T-helper 1 cell treated with Interleukin-12 subunit alpha and Interleukin-12 subunit beta and Interleukin-4 antibody, amounts not matched to agents 30 μg/mL and 1 μg/mL, for 36 hours (primary cell): Measurements from ENCODE around the gene ZC3H18.

Experiments used
- H3K27ac Mint-ChIP-seq: one replicate; pipeline ENCODE4 v1.8.0; 2021; ENCODE audit warnings: mild to moderate bottlenecking, mixed read lengths
- H3K27me3 Mint-ChIP-seq: one replicate; pipeline ENCODE4 v1.8.0; 2021; ENCODE audit warnings: low read depth, mixed read lengths
- H3K36me3 Mint-ChIP-seq: one replicate; pipeline ENCODE4 v1.8.0; 2021; ENCODE audit warnings: low read depth, mixed read lengths
- H3K4me1 Mint-ChIP-seq: one replicate; pipeline ENCODE4 v1.8.0; 2021; ENCODE audit warnings: low read depth, mixed read lengths
- H3K4me3 Mint-ChIP-seq: one replicate; pipeline ENCODE4 v1.8.0; 2021; ENCODE audit warnings: mild to moderate bottlenecking, moderate library complexity, mixed read lengths
- H3K9me3 Mint-ChIP-seq: one replicate; pipeline ENCODE4 v1.8.0; 2021; ENCODE audit warnings: mixed read lengths

The ZC3H18 gene

DNA sequence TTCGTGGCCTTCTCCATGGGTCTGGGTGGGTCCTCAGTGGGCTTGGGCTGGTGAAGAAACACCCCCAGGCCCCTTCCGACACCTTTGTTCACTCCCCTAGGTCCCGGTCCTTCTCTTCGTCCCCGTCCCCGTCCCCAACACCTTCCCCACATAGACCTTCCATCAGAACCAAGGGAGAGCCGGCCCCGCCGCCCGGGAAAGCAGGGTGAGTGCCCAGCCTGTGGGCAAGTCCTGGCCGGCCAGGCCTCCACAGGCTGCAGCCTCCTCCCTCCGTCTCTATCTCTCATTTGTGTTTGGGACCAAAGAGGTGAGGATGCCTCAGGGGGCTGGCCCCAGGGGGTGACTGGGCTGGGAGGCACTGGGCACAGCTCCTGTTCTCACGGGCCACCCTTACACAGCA is 53.7 kb downstream of the ZC3H18 start:
- peaks cover 17% of the 10 kb centered on the region for H3K4me1 Mint-ChIP-seq
- no peaks in the 10 kb centered on the region for H3K9me3 Mint-ChIP-seq
- H3K36me3 Mint-ChIP-seq = peaks cover 23% of the 10 kb centered on the region
- H3K27ac Mint-ChIP-seq = no peak overlapping the region
- no peak overlapping the region for H3K4me3 Mint-ChIP-seq
- H3K27me3 Mint-ChIP-seq = no peaks in the 10 kb centered on the region

DNA sequence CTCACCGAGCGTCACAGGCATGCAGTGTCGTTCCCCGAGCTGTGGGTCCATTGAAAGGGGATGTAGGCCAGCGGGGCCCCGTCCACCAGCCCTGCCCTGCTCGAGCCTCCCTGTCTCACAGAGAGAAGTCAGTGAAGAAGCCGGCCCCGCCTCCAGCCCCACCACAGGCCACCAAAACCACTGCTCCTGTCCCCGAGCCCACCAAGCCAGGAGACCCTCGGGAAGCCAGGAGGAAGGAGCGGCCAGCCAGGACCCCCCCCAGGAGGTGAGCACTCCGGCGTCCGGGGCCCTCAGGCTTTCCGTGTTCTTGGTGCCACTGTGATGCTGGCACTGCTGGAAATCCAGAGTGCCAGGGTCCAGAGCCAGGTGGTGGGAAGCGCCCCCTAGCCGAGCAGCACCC is 54.3 kb downstream of the ZC3H18 start:
- Mint-ChIP-seq H3K27ac (no peak overlapping the region), H3K9me3 (no peaks in the 10 kb centered on the region), H3K4me1 (peaks cover 13% of the 10 kb centered on the region), H3K36me3 (peaks cover 22% of the 10 kb centered on the region), H3K27me3 (no peaks in the 10 kb centered on the region), H3K4me3 (no peak overlapping the region)

DNA sequence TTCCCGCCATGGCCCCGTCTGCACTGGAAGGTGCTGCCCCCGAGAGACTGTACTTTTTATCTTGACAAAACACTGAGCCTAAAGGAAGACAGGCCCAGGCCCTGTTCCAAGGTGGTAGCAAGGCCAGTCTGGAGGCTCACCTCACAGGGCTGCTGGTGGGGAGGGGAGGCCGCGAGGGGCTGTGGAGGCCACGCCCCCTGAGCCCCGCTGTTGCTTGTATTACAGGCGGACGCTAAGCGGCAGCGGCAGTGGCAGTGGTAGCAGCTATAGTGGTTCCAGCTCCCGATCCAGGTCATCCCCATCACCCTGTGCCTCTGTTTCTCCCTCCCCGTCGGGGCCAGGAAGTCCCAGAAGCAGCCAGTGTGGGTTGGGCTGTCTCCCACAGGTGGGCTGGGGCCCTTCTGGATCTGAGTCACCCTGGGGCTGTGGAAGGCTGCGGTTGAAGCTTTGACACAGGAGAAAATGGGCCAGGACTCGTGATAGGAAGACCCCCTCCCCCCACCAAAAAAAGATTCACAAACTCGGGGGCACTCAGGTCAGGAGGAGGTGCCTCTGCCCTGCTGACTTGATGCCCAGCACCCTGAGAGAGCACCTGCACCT is 54.9 kb downstream of the ZC3H18 start:
- Mint-ChIP-seq H3K9me3 (no peaks in the 10 kb centered on the region), H3K27ac (no peak overlapping the region), H3K36me3 (peaks cover 23% of the 10 kb centered on the region), H3K4me3 (no peak overlapping the region), H3K4me1 (peaks cover 7% of the 10 kb centered on the region), H3K27me3 (no peaks in the 10 kb centered on the region)

DNA sequence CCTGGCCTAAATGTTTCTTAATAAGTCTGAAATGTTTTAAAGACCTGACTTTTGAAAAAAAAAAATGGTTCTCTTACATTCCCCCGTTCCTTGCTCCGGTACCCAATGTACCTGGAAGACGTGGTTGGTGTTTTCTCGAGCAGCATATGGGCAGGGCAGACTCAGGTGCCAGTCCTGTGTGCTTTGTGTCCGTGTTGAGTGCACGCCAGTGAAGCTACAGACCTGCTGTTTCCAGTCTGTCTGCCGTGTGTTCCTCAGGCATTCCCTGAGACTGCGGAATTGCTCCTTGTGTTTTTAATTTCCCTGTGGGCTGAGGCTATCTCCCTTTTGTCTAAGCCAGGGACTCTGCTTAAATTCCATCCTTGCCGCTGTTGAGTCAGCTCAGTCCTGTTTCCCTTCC is 56.4 kb downstream of the ZC3H18 start:
- Mint-ChIP-seq H3K4me1 (peaks cover 1% of the 10 kb centered on the region), H3K36me3 (peaks cover 27% of the 10 kb centered on the region), H3K27ac (no peak overlapping the region), H3K9me3 (no peaks in the 10 kb centered on the region), H3K27me3 (no peaks in the 10 kb centered on the region), H3K4me3 (no peak overlapping the region)

DNA sequence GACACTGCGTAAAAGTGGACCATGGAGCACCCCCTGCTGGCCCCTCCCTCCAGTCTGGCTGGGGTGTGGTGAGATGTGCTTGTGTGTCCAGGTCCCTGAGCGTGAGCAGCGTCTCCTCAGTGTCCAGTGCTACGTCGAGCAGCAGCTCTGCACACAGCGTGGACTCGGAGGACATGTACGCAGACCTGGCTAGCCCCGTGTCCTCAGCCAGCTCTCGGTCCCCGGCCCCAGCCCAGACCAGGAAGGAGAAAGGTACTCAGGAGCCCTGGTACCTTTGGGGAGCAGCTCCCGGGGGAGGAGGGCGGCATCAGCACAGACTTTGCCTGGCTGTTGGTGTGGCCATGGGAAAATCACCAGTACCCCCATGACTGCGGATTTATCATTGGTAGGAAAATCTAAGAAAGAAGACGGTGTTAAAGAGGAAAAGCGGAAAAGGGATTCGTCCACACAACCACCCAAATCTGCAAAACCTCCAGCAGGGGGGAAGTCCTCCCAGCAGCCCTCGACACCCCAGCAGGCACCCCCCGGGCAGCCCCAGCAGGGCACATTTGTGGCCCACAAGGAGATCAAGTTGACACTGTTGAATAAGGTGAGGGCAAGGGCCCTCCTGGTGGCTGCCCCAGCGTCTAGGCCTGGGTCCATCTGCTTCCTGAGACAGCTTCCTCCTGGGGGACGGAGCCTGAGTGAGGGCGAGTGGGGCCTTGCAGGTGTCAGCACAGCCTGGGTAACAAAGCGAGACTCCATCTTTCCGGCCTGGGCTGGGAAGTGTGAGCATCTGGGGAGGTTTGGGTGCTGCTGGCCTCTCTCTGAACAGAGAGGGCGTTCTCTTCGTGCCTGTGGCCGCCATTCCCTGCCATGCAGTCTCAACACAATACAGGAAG is 57.6 kb downstream of the ZC3H18 start:
- Mint-ChIP-seq H3K9me3 (no peaks in the 10 kb centered on the region), H3K36me3 (peaks cover 27% of the 10 kb centered on the region), H3K27me3 (no peaks in the 10 kb centered on the region), H3K4me1 (peaks cover 1% of the 10 kb centered on the region), H3K4me3 (no peak overlapping the region), H3K27ac (no peak overlapping the region)

DNA sequence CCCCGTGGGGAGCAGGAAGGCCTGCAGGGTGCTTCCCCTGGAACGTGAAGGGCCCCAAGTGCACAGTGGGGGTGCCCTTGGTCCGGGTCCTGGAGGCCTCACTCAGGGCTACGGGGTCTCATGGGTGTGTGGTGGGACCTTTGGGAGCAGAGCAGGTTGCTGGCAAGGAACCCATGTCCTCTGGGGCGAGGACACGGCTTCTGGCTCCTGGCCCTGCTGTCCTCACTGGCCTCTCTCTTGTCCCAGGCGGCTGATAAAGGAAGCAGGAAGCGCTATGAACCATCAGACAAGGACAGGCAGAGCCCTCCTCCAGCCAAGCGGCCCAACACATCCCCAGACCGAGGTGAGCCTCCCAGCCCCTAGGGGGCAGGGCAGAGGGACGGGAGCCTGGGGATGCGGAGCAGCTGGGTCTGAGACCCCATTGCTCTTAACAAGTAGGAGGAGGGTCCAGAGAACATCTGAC is 58.3 kb downstream of the ZC3H18 start:
- Mint-ChIP-seq H3K4me3 (no peak overlapping the region), H3K27me3 (no peaks in the 10 kb centered on the region), H3K36me3 (peaks cover 21% of the 10 kb centered on the region), H3K4me1 (peaks cover 1% of the 10 kb centered on the region), H3K9me3 (no peaks in the 10 kb centered on the region), H3K27ac (no peak overlapping the region)

DNA sequence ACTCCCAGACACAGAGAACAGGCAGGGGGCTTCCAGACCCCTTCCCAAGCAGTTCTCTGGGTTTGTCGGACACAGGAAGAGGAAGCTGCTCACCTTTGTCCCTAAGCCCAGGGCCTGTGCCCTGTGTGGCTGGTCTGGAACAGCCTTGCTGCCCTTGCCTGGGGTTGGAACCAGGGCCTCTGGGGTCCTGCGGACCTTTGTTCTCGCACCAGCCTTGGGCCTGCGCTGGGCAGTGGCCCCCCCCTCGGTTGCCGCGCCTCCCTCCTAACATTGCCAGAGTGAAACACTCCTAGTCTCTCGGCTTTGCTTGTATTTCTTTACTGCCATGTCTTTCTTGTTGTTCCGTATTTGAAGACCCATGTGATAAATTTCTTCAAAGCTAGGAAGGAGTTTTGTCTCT is 59.6 kb downstream of the ZC3H18 start:
- Mint-ChIP-seq H3K36me3 (peaks cover 21% of the 10 kb centered on the region), H3K4me3 (no peak overlapping the region), H3K27me3 (no peaks in the 10 kb centered on the region), H3K9me3 (no peaks in the 10 kb centered on the region), H3K4me1 (peaks cover 1% of the 10 kb centered on the region), H3K27ac (no peak overlapping the region)

DNA sequence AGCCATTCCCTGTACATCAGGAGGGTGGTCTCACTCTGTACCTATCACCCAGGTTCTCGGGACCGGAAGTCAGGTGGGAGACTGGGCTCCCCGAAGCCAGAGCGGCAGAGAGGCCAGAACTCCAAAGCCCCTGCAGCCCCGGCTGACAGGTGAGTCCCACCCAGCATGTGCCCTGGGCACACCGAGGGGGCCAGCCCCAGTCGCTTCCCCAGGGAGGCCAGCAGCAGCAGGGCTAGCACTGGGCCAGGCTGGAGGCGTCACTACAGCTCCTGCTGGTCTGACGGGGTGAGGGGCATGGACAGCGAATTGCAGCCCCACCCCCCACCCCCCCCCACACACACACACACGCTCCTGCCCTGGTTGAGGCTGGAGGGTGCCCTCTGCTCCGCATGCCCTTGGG is 60.2 kb downstream of the ZC3H18 start:
- Mint-ChIP-seq H3K4me1 (peaks cover 5% of the 10 kb centered on the region), H3K9me3 (no peaks in the 10 kb centered on the region), H3K27me3 (no peaks in the 10 kb centered on the region), H3K4me3 (no peak overlapping the region), H3K27ac (no peak overlapping the region), H3K36me3 (peaks cover 23% of the 10 kb centered on the region)

DNA sequence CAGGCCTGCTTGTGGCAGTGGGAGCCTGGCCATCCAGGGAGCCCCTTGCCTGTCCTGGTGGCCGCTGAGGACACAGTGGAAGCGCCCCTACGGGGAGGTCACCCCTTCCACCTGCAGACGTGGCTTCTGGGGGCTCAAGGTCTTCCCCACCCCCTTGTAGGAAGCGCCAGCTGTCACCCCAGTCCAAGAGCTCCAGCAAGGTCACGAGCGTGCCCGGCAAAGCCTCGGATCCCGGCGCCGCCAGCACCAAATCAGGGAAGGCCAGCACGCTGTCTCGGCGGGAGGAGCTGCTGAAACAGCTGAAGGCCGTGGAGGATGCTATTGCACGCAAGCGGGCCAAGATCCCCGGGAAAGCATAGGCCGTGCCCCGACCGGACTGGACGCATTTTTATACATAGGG is 60.7 kb downstream of the ZC3H18 start:
- no peaks in the 10 kb centered on the region for H3K9me3 Mint-ChIP-seq
- peaks cover 2% of the 10 kb centered on the region for H3K27me3 Mint-ChIP-seq
- H3K4me3 Mint-ChIP-seq = no peak overlapping the region
- peaks cover 24% of the 10 kb centered on the region for H3K36me3 Mint-ChIP-seq
- H3K27ac Mint-ChIP-seq = no peak overlapping the region
- peaks cover 6% of the 10 kb centered on the region for H3K4me1 Mint-ChIP-seq

DNA sequence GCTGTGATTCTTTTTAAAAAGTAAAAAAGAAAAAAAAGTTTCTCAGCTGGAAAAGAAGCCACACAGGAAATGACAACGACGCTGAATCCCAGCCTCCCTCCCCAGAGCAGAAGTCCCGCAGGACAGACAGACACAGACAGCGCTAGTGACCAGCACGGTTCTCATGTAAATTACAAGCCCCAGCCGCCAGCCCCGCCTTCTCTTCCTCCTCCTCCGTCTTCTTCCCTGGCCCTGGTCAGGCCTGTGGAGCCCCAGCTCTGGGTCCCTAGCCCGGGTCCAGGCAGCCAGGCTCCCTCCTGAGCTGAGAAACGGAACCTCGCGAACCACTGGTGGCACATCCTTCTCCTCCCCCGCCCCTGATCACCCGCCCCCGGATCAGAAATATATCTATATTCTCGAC is 61.2 kb downstream of the ZC3H18 start:
- H3K4me3 Mint-ChIP-seq = no peak overlapping the region
- peaks cover 7% of the 10 kb centered on the region for H3K4me1 Mint-ChIP-seq
- peaks cover 4% of the 10 kb centered on the region for H3K27me3 Mint-ChIP-seq
- peaks cover 23% of the 10 kb centered on the region for H3K36me3 Mint-ChIP-seq
- H3K27ac Mint-ChIP-seq = no peak overlapping the region
- H3K9me3 Mint-ChIP-seq = no peaks in the 10 kb centered on the region

DNA sequence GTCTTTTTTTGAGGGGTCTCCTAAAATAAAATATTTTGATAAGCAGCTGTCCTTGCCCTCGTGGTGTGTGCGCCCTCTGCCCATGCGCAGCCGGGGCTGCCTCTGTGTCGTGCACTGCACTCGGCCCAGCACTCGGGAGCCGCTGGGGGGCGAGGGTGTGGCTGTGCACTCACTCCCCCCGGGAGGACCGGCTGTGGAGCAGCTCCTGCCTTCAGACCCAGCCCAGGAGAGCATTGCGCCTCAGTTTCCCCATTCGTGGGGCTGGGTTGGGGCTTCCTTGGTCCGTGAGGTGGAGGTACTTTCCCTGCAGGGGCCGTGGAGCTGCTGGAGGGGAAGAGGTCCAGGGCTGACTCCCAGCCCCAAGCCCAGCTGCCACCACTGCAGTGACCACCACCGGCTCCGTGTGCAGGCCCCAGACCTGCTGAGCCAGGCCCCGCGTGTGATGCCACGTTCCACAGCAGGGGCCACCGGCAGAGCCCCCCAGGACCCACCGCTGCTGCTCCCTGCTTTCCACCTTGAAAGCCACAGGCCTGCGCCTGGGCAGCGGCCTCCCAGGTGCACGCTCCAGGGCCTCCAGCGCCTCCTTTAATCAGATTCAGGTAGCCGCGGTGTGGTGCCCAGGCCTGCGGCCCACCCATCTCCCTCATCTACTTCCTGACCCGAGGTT is 61.9 kb downstream of the ZC3H18 start:
- Mint-ChIP-seq H3K36me3 (peaks cover 18% of the 10 kb centered on the region), H3K9me3 (no peaks in the 10 kb centered on the region), H3K4me1 (peaks cover 7% of the 10 kb centered on the region), H3K4me3 (no peak overlapping the region), H3K27me3 (peaks cover 5% of the 10 kb centered on the region), H3K27ac (no peak overlapping the region)

DNA sequence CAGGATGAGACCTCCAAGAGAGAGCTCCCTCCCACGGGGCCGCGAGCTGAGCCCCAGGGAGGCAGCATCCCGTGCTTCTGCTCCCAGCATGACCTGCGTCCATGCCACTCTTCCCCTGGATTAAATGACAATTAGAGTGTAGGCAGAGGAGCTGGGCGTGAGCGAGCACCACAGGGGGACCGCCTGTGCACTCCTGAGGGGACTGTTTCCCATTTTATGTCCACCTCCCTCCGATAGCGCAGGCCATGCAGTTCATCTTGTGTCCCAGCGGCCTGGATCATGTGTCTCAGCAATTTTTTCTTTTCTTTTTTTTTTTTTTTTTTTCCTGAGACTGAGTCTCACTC is 62.4 kb downstream of the ZC3H18 start:
- H3K9me3 Mint-ChIP-seq = no peaks in the 10 kb centered on the region
- peaks cover 10% of the 10 kb centered on the region for H3K27me3 Mint-ChIP-seq
- H3K4me1 Mint-ChIP-seq = peaks cover 8% of the 10 kb centered on the region
- H3K27ac Mint-ChIP-seq = no peak overlapping the region
- peaks cover 16% of the 10 kb centered on the region for H3K36me3 Mint-ChIP-seq
- H3K4me3 Mint-ChIP-seq = no peak overlapping the region

DNA sequence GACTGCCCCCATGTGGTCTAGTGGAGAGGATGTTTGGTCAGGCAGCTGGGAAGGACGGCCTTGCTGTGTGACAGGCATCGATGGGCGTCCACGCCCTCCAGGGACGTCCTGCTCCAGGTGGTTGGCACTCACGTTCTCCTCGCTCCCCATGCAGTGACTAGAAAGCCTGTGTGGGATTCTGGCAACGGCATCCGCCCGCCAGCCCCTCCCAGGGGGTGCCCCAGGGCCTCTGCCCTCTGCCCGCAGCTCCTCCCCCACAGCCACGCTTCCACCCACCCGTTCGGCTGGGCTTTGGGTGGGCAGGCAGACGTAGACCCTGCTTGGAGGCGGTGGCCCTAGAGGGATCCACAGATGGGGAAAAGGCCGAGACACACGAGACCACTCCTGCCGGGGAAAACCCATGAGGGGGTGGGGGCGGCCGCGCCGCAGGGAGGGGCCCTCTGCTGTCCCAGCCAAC is 63.5 kb downstream of the ZC3H18 start:
- Mint-ChIP-seq H3K9me3 (no peaks in the 10 kb centered on the region), H3K36me3 (peaks cover 14% of the 10 kb centered on the region), H3K4me1 (peaks cover 13% of the 10 kb centered on the region), H3K27me3 (peaks cover 18% of the 10 kb centered on the region), H3K4me3 (peak overlapping the region; percentile 56), H3K27ac (no peak overlapping the region)

DNA sequence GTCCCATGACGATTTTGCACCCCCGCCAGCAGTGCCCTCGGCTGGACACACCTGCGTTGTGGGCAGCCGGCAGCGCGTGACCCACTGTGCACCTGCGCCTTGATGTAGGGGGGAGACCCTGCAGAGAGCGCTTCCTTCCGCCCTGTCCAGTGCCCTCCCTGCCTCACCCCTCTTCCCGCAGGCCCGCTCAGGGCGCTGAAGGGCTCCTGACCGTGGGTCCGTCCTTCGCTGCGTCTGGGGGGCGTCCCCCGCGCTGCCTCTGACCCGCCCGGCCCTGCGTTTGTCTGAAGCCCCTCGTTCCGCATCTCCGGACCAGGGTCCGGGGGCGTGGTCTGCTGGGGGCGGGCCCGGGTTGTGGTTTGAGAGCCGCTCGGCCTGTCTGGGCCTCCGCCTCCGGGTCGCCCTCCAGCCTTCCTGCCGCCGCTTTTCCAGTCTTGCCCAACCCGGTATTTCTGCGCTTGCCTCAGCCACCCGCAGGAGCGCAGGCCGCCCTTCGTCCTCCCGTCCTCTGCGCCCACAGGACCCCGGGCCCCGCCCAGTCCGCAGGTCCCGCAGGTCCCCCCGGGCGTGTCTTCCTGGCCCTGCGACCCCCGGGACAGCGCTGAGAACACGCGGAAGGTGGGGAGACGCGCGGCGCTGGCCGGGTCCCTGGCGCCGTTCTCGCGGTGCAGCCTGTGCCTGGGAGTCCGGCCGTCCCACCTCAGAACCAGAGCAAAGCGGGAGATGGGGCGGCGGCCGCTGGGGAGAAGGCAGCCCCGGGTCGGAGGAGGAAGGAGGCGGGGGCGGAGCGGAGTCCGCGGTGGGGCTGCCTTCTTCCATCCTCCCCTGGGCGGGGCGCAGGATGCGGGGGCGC is 64.2 kb downstream of the ZC3H18 start:
- Mint-ChIP-seq H3K27me3 (peaks cover 18% of the 10 kb centered on the region), H3K27ac (no peak overlapping the region), H3K9me3 (no peaks in the 10 kb centered on the region), H3K4me3 (peak overlapping the region; percentile 56), H3K4me1 (peaks cover 13% of the 10 kb centered on the region), H3K36me3 (peaks cover 14% of the 10 kb centered on the region)
